GM20000 (cell line): ENCODE results near the gene SIGLEC8.
A peak's percentile ranks its signal among the peaks of the same experiment; 100 is the strongest.
"Not testable (repeated sequence)": the region's sequence is repeated elsewhere in the genome, so short reads cannot be mapped to it uniquely, and the experiment has no call there.

ENCODE experiments used
- DNase-seq: peaks from one replicate; pipeline ENCODE4 v3.0.0; 2012; ENCODE audit warnings: low spot score
- TF ChIP-seq, protein P1 (sequence below): IDR thresholded peaks from 2 replicates; pipeline ENCODE4 v1.5.1; 2012; ENCODE audit warnings: mild to moderate bottlenecking, control low read depth; ENCODE audit errors: extremely low read depth, missing control alignments

The SIGLEC8 gene

DNA sequence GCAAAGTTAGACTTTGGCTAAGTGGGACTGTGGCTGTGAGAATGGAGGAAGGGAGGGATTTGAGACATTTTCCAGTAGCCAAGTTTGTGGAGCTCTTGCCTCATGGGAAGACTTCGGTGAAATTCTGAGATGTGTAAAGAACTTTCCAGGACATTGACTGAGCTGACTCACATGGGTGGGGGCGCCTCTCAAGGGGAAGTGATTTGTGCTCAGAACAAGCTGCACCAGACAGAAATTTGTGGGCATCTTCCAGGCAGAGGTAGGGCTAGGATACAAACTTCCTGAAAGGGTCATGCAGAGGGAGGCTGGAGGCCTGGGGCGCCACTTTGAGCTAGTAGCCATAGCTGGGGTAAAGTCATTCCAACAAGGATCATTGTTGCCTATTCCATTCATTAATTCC lies 31.1 kb downstream of the SIGLEC8 start:
- no peak for DNase-seq
- TF ChIP-seq, protein P1, sequence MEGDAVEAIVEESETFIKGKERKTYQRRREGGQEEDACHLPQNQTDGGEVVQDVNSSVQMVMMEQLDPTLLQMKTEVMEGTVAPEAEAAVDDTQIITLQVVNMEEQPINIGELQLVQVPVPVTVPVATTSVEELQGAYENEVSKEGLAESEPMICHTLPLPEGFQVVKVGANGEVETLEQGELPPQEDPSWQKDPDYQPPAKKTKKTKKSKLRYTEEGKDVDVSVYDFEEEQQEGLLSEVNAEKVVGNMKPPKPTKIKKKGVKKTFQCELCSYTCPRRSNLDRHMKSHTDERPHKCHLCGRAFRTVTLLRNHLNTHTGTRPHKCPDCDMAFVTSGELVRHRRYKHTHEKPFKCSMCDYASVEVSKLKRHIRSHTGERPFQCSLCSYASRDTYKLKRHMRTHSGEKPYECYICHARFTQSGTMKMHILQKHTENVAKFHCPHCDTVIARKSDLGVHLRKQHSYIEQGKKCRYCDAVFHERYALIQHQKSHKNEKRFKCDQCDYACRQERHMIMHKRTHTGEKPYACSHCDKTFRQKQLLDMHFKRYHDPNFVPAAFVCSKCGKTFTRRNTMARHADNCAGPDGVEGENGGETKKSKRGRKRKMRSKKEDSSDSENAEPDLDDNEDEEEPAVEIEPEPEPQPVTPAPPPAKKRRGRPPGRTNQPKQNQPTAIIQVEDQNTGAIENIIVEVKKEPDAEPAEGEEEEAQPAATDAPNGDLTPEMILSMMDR: no peak

DNA sequence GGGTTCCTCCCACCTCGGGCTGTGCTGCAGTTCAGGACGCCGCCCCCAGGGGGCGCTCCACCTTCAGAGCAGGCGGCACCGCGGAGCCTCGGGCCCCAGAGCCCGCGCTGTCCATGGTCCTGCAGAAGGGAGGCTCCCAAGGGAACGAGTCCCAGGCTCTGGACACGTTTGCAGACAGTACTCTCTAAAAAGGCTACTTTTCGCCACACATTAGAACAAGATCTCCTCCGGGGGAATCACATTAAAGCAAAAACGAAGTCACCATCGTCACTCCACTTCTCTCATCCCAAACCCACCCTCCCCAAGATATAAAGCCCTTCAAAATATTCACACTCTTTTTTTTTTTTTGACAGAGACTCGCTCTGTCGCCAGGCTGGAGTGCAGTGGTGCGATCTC lies 36.2 kb downstream of the SIGLEC8 start:
- TF ChIP-seq, protein P1: peak; percentile 77
- peak; percentile 84 for DNase-seq

- TF ChIP-seq, protein P1: no peak
- no peak for DNase-seq
These were observed 36.8 kb downstream of the SIGLEC8 start for GRCh38 chr19:51421229-51422052.

DNA sequence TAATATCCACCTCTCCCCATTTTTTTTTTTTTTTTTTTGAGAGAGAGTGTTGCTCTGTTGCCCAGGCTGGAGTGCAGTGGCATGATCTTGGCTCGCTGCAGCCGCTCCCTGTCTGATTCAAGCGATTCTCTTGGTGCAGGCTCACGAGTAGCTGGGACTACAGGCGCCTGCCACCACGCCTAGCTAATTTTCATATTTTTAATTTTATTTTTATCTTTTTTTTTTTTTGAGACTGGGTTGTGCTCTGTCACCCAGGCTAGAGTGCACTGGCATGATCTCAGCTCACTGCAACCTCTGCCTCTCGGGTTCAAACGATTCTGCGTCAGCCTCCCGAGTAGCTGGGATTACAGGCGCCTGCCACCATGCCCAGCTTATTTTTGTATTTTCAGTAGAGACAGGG lies 37.7 kb downstream of the SIGLEC8 start:
- not testable (repeated sequence) for DNase-seq

DNA sequence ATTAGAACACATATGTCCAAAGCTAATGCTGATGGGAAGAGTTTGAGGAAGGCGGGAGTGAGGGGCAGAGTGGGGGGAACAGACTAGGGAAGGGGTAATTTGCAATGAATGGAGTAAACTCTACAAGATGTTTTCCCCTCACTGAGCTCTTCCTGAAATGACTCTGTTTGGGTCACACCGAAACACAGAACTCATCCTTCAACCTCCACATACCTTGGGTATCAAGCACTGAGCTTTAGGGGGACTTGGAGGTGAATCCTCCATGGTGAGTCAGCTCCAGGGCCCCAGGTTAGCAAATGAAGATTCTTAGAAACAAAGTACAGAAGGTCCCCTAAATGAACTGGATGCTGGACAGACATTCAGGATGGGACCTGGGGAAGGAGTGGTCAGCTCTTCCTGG lies 39.5 kb downstream of the SIGLEC8 start:
- DNase-seq: no peak
- TF ChIP-seq, protein P1: no peak

GRCh38 chr19:51417810-51418157 lies 40.5 kb downstream of the SIGLEC8 start:
- DNase-seq: peak; percentile 57

DNA sequence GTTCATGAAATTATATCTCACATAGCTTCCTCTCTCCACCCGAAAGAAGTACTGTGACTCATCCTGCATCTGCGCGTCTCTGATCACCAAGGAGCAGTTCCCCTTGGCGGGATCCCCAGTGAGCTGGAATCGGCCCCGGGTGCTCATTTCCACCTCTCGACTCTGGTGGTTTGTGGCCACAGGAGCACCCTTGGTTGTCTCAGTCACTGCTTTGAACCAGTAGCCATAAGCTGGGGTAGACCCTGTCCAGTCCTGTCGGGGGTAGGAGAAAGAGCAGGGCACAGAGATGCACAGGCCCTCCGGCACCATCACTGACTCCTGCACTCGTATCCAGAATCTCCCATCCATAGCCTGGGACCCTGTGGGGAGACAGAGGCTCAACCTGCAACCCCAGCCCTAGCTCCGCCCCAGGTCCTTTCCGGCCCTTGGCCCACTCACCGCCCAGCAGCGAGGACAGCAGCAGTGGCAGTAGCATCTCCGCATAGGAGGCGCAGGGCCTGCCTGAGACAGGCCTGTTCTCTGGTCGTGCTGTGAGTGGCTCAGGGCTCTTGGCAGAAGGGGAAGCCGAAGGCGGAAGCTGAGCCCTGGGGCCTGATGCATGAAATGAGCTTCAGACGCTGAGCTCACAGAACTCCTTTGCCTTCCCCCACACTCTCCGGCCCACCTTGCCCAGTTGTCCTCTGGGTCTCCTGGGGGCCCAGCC lies 41.0 kb downstream of the SIGLEC8 start, which contains the start of gene SIGLEC10:
Gene SIGLEC10, minus strand, starts transcription at position 536 of the 703 bp plus-strand sequence. Its CDS starts 61 bp downstream, at position 475.
- peak; percentile 81 for DNase-seq
- TF ChIP-seq, protein P1: no peak

More at GRCh38 chr19:51417810-51418157, 40.5 kb downstream of the SIGLEC8 start:
- TF ChIP-seq, protein P1: no peak

DNA sequence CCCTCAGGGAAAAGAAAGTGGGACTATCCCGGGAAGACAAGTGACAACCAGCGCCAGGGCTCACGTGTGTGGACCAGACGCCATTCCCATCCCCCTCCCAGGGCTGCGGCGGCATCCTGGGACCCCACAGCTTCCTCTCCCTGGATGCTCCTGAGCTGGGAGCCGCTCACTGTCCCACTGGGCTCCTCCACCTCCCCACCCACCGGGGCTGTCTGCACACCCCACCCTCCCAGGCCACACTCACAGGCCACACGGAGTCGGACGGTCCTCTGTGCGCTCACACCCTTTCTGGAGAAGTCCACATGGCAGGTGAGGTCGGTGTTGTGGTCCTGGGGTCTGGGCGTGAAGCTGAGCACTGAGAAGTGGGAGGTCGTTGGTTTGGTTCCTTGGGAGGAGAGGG lies 41.8 kb downstream of the SIGLEC8 start:
- DNase-seq: not testable (repeated sequence)
